HEK293T (cell line): ENCODE measurements around the gene FOXC1.

ENCODE experiments used
- ELF4 ChIP-seq: fragments of 450-650 bp; IDR thresholded peaks from 2 replicates; pipeline ENCODE4 v1.6.1; 2017; ENCODE audit warnings: antibody characterized with exemption
- FOXM1 ChIP-seq: fragments of 450-650 bp; IDR thresholded peaks from 2 replicates; pipeline ENCODE4 v1.6.1; 2017; ENCODE audit warnings: mild to moderate bottlenecking, borderline replicate concordance

GRCh38 chr6:1636272-1636825, 26.6 kb downstream of the FOXC1 start:
- TF ChIP-seq ELF4 (no peak), FOXM1 (no peak)
